CD4-positive, alpha-beta T cell (primary cell): ENCODE measurements around the gene NCK2. TPM values are rescaled to one million over a fixed set of nuclear protein-coding genes. Genes with fewer than 3 reads are reported as not detected.

Experiments
- ATAC-seq: fragments of 200-7000 bp; cut with Tn5 transposase; one replicate; pipeline ENCODE4 v1.10.0; 2022; ENCODE audit warnings: mild to moderate bottlenecking; ENCODE audit not compliant: poor library complexity
- CTCF ChIA-PET: fragments of 350-600 bp; sonication (Branson Sonifier 250); formaldehyde crosslinking; loops from one replicate; lab custom pipeline; 2021; ENCODE audit warnings: antibody characterized with exemption, inconsistent platforms; lab: Charles Lee
- POLR2A ChIA-PET: fragments of 350-600 bp; sonication (Branson Sonifier 250); formaldehyde crosslinking; loops from one replicate; lab custom pipeline; 2021; ENCODE audit warnings: antibody characterized with exemption, inconsistent platforms; lab: Charles Lee
- DNase-seq, 14 experiments: peaks; one replicate each; pipeline ENCODE4 v3.0.0-alpha.2; 2013 to 2020; ENCODE audit warnings: mixed read lengths in 2 of 14
- H3K27ac ChIP-seq, 2 donors: one replicate each; pipeline versions ENCODE4 v1.5.1 to v1.7.0; 2013; ENCODE audit warnings: low read length in 2 of 2, low read depth in 1 of 2, mild to moderate bottlenecking in 1 of 2
- H3K27me3 ChIP-seq, 2 experiments: 1 replicate in 1 of 2; 2 replicates in 1 of 2; pipeline versions ENCODE4 v1.6.1 to v1.7.0; 2013; ENCODE audit warnings: low read length in 2 of 2, control low read depth in 1 of 2, mild to moderate bottlenecking in 1 of 2, moderate library complexity in 1 of 2; ENCODE audit not compliant: insufficient read depth in 2 of 2, control insufficient read depth in 1 of 2
- H3K36me3 ChIP-seq: one replicate; pipeline ENCODE4 v1.6.1; 2013; ENCODE audit warnings: low read length, control low read depth; ENCODE audit not compliant: insufficient read depth
- H3K4me1 ChIP-seq: one replicate; pipeline ENCODE4 v1.6.1; 2013; ENCODE audit warnings: low read length, control low read depth; ENCODE audit not compliant: insufficient read depth
- H3K4me3 ChIP-seq: one replicate; pipeline ENCODE4 v1.5.1; 2013; ENCODE audit warnings: mild to moderate bottlenecking, low read length, moderate library complexity
- H3K9me3 ChIP-seq, 2 experiments: 1 replicate in 1 of 2; 2 replicates in 1 of 2; pipeline versions ENCODE4 v1.6.1 to v1.7.0; 2013; ENCODE audit warnings: low read length in 2 of 2, mild to moderate bottlenecking in 2 of 2, control low read depth in 1 of 2, moderate library complexity in 1 of 2; ENCODE audit not compliant: control insufficient read depth in 1 of 2, insufficient read depth in 1 of 2
- H3K27ac Mint-ChIP-seq: one replicate; pipeline ENCODE4 v1.8.0; 2020; ENCODE audit warnings: mixed read lengths
- H3K27me3 Mint-ChIP-seq: one replicate; pipeline ENCODE4 v1.8.0; 2021; ENCODE audit warnings: mixed read lengths
- H3K36me3 Mint-ChIP-seq: one replicate; pipeline ENCODE4 v1.8.0; 2021; ENCODE audit warnings: low read depth, mixed read lengths
- H3K4me1 Mint-ChIP-seq: one replicate; pipeline ENCODE4 v1.8.0; 2021; ENCODE audit warnings: low read depth, mixed read lengths
- H3K4me3 Mint-ChIP-seq: one replicate; pipeline ENCODE4 v1.8.0; 2020; ENCODE audit warnings: mild to moderate bottlenecking, mixed read lengths
- H3K9me3 Mint-ChIP-seq: one replicate; pipeline ENCODE4 v1.8.0; 2020; ENCODE audit warnings: mixed read lengths
- intact Hi-C, 2 experiments: fragments of 100-400 bp; cut with DNase I in 1 of 2; cut with micrococcal nuclease in 1 of 2; formaldehyde crosslinking; loops; one replicate each; pipeline versions ENCODE4 v1.15.1 to v1.9.0; 2023 to 2025; cut with DNase I, micrococcal nuclease
- total RNA-seq, 174 experiments: library from RNA in 2 of 174; stranded (reverse) in 2 of 174; gene quantifications; one replicate each; pipeline ENCODE4 v1.2.3 and lab custom pipeline; 2021 to 2026
- TF ChIP-seq, protein P1 (sequence below): fragments of 200-600 bp; IDR thresholded peaks from one replicate; pipeline ENCODE4 v1.8.0; 2022; ENCODE audit warnings: antibody characterized with exemption, mild to moderate bottlenecking

The NCK2 gene
- total RNA-seq, 2 experiments from 2014 or later: 92.1 to 92.3 TPM

DNA sequence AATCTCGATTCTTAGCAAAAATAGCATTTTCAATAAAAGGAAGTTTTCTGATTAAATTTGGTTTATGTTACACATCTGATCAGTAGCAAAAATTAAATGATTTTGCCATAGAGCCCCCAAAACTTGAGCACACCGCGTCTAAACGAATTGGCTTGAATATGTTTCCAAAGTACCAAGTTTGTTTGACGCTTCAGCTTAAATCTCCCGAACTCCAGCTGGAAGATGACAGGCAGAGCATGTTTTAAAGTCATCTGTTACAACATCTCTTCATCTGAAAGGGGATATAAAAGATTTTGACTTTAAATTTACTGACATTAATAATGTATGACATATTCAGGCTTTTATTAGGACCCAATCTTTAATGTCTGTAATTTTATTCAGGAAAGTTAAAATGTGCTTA is 129.8 kb downstream of the NCK2 start:
- Mint-ChIP-seq H3K4me1 (peaks cover 98% of the 10 kb centered on the region), H3K9me3 (no peaks in the 10 kb centered on the region), H3K36me3 (peaks cover 81% of the 10 kb centered on the region), H3K27me3 (no peaks in the 10 kb centered on the region), H3K27ac (peak overlapping the region; percentile 88), H3K4me3 (no peak overlapping the region)
- Histone ChIP-seq H3K36me3 (peaks cover 51% of the 10 kb centered on the region), H3K9me3 (no peaks in the 10 kb centered on the region), H3K27me3 (no peaks in the 10 kb centered on the region), H3K27ac (peak overlapping the region in 1 of 2 donors; percentile 16), H3K4me3 (no peak overlapping the region), H3K4me1 (peaks cover 91% of the 10 kb centered on the region)
- TF ChIP-seq, protein P1, sequence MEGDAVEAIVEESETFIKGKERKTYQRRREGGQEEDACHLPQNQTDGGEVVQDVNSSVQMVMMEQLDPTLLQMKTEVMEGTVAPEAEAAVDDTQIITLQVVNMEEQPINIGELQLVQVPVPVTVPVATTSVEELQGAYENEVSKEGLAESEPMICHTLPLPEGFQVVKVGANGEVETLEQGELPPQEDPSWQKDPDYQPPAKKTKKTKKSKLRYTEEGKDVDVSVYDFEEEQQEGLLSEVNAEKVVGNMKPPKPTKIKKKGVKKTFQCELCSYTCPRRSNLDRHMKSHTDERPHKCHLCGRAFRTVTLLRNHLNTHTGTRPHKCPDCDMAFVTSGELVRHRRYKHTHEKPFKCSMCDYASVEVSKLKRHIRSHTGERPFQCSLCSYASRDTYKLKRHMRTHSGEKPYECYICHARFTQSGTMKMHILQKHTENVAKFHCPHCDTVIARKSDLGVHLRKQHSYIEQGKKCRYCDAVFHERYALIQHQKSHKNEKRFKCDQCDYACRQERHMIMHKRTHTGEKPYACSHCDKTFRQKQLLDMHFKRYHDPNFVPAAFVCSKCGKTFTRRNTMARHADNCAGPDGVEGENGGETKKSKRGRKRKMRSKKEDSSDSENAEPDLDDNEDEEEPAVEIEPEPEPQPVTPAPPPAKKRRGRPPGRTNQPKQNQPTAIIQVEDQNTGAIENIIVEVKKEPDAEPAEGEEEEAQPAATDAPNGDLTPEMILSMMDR: no peak
- DNase-seq (no peak), ATAC-seq (no peak)
- ChIA-PET CTCF (interaction anchor here (0.7 to 1.4 kb wide), 5 partner anchors 10 to 293 kb away, joined by 3 read pairs; no protein-coding TSS in a partner anchor), POLR2A (interaction anchor here (0.7 to 2.0 kb wide), 4 partner anchors 9 to 58 kb away, joined by 3 to 8 read pairs (median 4); no protein-coding TSS in a partner anchor)
- intact Hi-C loops: no loop called here

- intact Hi-C loops: loop anchor here in 1 of 2 experiments (5.0 kb wide), 1 partner anchor 298 kb away; no protein-coding TSS in a partner anchor
- H3K36me3 Mint-ChIP-seq: peaks cover 81% of the 10 kb centered on the region
- H3K27ac ChIP-seq: peak overlapping the region in 1 of 2 donors; percentile 8
- H3K9me3 ChIP-seq: peaks cover 0 to under 1% of the 10 kb centered on the region in 2 experiments
- H3K4me3 ChIP-seq: no peak overlapping the region
- ChIA-PET POLR2A (no interaction called here), CTCF (interaction anchor here (0.7 to 1.1 kb wide), 4 partner anchors 19 to 128 kb away, joined by 3 read pairs; no protein-coding TSS in a partner anchor)
- ATAC-seq (no peak), DNase-seq (no peak)
- no peaks in the 10 kb centered on the region for H3K27me3 ChIP-seq
- H3K4me3 Mint-ChIP-seq: peak overlapping the region; percentile 9
- H3K4me1 Mint-ChIP-seq: peaks cover 96% of the 10 kb centered on the region
- no peaks in the 10 kb centered on the region for H3K27me3 Mint-ChIP-seq
- no peaks in the 10 kb centered on the region for H3K9me3 Mint-ChIP-seq
- peaks cover 88% of the 10 kb centered on the region for H3K4me1 ChIP-seq
- TF ChIP-seq, protein P1: no peak
- peaks cover 54% of the 10 kb centered on the region for H3K36me3 ChIP-seq
- H3K27ac Mint-ChIP-seq: peak overlapping the region; percentile 88
Observed at GRCh38 chr2:105875241-105875640, 130.5 kb downstream of the NCK2 start.

DNA sequence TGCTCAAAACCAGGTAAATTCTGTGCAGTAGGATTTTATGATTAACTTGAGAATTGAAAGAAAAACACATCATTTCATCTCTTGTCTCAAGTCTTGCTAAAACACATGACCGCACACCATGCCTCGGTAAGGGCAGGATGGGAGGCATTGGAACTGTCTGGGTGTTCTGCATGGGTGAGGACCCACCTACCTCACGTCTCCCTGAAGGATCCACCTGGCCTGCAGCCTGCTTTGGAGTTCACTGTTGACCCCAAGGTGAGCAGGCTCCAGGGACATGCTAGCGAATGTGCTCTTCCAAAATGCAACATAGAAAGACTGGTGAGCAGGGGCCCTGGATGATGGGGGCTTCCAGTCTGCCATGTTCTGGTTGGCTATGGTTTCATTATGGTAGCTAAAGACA is 131.5 kb downstream of the NCK2 start:
- H3K4me1 ChIP-seq: peaks cover 83% of the 10 kb centered on the region

More for the DNA sequence above, 131.5 kb downstream of the NCK2 start:
- H3K27me3 Mint-ChIP-seq: no peaks in the 10 kb centered on the region
- no peak overlapping the region for H3K4me3 ChIP-seq
- intact Hi-C loops: loop anchor here in 1 of 2 experiments (5.0 kb wide), 1 partner anchor 299 kb away; no protein-coding TSS in a partner anchor
- no peak overlapping the region for H3K4me3 Mint-ChIP-seq
- H3K36me3 Mint-ChIP-seq: peaks cover 83% of the 10 kb centered on the region
- peak overlapping the region in 1 of 2 donors; percentile 27 for H3K27ac ChIP-seq
- POLR2A ChIA-PET: interaction anchor here (0.9 kb wide), 1 partner anchor 13 kb away, joined by 3 read pairs; no protein-coding TSS in a partner anchor
- peaks cover 51% of the 10 kb centered on the region for H3K36me3 ChIP-seq
- peak overlapping the region; percentile 88 for H3K27ac Mint-ChIP-seq
- H3K9me3 Mint-ChIP-seq: no peaks in the 10 kb centered on the region
- H3K27me3 ChIP-seq: no peaks in the 10 kb centered on the region
- DNase-seq (no peak), ATAC-seq (no peak)
- peaks cover 0 to 10% of the 10 kb centered on the region in 2 experiments for H3K9me3 ChIP-seq
- H3K4me1 Mint-ChIP-seq: peaks cover 89% of the 10 kb centered on the region
- CTCF ChIA-PET: interaction anchor here (1.1 kb wide), 1 partner anchor 20 kb away, joined by 3 read pairs; no protein-coding TSS in a partner anchor
- TF ChIP-seq, protein P1: no peak
